GM12875 (cell line): Measurements from ENCODE around the gene CSNK2A1.

Experiments
- H3K4me3 ChIP-seq: one replicate; pipeline ENCODE4 v1.5.1; 2011; ENCODE audit warnings: low read depth, low read length, control low read depth
- CTCF ChIP-seq: IDR thresholded peaks from 2 replicates; pipeline ENCODE4 v1.5.1; 2011; ENCODE audit warnings: low read depth, mild to moderate bottlenecking, control low read depth, inconsistent platforms, low read length, moderate library complexity, borderline replicate concordance; ENCODE audit not compliant: insufficient read depth

CSNK2A1 gene

GRCh38 chr20:533526-533925 lies 10.1 kb downstream of the CSNK2A1 start:
- no peak overlapping the region for H3K4me3 ChIP-seq
- no peak for TF ChIP-seq CTCF

- TF ChIP-seq CTCF: no peak
- H3K4me3 ChIP-seq: no peak overlapping the region
Measured at GRCh38 chr20:532530-532929, 11.1 kb downstream of the CSNK2A1 start.

GRCh38 chr20:531608-532007 lies 12.0 kb downstream of the CSNK2A1 start:
- TF ChIP-seq CTCF: no peak
- no peak overlapping the region for H3K4me3 ChIP-seq

- H3K4me3 ChIP-seq: no peak overlapping the region
- TF ChIP-seq CTCF: no peak
Measured at GRCh38 chr20:530321-530720, 13.3 kb downstream of the CSNK2A1 start.

GRCh38 chr20:528923-529604 lies 14.5 kb downstream of the CSNK2A1 start:
- TF ChIP-seq CTCF: no peak
- H3K4me3 ChIP-seq: no peak overlapping the region

- TF ChIP-seq CTCF: no peak
- H3K4me3 ChIP-seq: no peak overlapping the region
Measured at GRCh38 chr20:527571-527886, 16.1 kb downstream of the CSNK2A1 start.

- TF ChIP-seq CTCF: no peak
- H3K4me3 ChIP-seq: no peak overlapping the region
Measured at GRCh38 chr20:521860-522259, 21.7 kb downstream of the CSNK2A1 start.
